Islet precursor cell (in vitro differentiated cells): Measurements from ENCODE around the gene KCTD11.
"Not testable (repeated sequence)": the region's sequence is repeated elsewhere in the genome, so short reads cannot be mapped to it uniquely, and the experiment has no call there.

Experiments used
- DNase-seq: peaks from one replicate; pipeline ENCODE4 v3.0.0-alpha.2; 2018

KCTD11 gene

DNA sequence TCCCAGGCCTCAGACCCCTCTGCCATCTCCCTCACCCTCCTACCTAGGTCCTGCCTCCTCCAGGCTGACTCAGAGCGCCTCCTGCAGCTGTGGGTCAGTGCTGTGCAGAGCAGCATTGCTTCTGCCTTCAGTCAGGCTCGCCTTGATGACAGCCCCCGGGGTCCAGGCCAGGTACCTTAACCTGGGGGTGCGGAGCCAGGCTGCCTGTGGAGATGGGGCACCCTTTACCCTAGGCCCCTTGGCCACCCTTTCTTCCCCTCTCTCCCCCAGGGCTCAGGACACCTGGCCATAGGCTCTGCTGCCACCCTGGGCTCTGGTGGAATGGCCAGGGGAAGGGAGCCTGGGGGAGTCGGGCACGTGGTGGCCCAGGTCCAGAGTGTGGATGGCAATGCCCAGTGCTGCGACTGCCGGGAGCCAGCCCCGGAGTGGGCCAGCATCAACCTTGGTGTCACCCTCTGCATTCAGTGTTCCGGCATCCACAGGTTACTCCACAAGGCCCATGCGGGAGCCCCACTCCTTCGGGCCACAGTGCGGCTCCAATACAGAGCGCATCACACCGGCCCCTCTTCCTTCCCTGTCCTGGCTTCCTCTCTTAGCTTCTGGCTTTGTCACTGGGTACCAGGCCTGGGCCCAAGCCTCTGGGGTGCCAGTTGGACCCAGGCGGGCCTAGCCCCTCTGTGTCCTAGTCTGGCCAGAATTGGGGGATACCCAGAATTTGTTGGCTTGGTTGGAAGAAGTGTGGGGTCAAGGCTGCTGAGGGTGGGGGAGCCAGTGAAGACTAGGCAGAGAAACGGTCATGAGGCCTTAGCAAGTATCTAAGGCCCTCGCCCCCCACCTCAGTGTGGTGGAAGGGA is 5.0 kb upstream of the KCTD11 start:
- no peak for DNase-seq

DNA sequence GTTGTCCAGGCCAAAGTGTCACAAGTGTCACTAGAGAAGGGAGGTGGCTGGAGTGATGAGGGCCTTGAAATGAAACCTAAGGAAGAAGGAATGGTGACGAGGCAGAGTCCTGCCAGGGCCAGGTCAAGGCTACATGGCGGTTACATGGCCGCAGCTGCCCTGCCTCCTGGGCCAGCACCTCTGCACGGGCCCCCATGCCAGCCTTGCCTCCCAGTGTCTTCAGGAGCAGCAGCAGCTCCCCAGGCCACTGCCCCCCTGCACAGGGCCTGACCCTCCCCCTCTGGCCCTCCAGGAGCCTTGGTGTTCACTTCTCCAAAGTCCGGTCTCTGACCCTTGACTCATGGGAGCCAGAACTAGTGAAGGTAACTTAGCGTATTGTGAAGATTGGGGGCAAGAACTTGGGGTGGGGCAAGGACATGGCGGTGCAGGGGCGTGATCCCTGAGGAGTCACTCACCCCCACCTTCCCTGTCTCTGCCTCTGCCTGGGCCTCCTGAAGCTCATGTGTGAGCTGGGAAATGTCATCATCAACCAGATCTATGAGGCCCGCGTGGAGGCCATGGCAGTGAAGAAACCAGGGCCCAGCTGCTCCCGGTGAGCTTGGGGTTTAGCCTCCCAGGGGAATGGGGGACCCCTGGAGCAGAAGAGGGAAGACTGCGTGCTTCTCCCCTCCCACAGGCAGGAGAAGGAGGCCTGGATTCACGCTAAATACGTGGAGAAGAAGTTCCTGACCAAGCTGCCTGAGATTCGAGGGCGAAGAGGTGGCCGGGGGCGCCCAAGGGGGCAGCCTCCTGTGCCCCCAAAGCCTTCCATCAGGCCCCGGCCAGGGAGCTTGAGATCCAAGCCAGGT is 4.1 kb upstream of the KCTD11 start:
- no peak for DNase-seq

DNA sequence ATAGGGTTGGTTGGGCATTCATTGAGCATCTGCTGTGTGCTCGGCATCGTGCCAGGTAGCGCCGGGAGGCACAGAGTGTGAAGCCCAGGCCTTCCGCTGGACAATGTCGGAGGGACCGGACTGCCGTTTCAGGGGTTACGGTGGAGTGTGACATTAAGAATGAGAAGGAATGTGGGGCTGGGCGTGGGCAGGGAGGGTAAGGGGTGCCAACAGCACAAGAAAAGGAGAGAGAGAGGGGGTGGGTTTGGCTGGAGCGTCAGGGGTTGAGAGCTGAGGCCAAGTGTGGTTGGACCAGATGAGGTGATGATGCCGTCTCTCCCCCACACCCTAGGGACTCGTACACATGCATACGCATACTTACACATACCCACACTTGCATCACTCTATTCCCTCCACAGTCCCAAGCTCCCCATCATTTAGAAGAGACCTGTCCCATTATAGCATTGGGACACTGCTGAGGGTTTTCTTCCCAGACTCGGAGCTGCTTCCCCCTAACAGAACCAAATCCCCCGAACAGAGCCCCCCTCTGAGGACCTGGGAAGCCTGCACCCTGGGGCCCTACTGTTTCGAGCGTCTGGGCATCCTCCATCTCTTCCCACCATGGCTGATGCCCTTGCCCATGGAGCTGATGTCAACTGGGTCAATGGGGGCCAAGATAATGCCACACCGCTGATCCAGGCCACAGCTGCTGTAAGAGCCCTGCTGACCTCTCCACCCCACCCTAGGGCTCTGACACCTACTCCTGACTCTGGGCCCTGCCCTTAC is 3.3 kb upstream of the KCTD11 start:
- DNase-seq = no peak

DNA sequence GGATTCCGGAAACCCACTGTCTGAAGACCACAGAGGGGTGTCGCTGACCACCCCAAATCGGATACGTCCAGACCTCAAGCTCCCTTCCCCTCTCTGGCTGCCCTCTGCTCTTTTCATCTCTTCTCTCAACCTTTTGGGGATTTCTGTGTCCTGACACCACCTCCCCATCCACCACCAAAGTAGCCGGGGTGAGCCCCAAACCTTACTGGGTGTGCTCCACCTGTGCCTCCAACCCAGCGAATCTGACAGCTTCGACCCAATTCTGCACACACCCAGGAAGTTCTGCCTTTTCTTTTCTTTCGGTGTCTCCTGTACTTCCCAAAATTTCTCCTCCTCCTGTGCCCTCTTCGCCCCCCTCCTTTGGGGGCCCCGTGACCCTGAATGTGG is 534 bp downstream of the KCTD11 start:
- peak; percentile 48 for DNase-seq

DNA sequence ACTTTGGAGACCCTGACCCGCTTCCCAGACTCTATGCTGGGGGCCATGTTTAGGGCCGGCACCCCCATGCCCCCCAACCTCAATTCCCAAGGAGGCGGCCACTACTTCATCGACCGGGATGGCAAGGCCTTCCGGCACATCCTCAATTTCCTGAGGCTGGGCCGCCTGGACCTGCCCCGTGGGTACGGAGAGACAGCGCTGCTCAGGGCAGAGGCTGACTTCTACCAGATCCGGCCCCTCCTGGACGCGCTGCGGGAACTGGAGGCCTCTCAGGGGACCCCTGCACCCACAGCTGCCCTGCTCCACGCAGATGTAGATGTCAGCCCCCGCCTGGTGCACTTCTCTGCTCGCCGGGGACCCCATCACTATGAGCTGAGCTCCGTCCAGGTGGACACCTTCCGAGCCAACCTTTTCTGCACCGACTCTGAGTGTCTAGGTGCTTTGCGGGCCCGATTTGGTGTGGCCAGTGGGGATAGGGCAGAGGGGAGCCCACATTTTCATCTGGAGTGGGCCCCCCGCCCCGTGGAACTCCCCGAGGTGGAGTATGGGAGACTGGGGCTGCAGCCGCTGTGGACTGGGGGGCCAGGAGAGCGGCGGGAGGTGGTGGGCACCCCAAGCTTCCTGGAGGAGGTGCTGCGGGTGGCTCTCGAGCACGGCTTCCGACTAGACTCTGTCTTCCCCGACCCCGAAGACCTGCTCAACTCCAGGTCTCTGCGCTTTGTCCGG is 1.1 kb downstream of the KCTD11 start:
- DNase-seq = peak; percentile 52

DNA sequence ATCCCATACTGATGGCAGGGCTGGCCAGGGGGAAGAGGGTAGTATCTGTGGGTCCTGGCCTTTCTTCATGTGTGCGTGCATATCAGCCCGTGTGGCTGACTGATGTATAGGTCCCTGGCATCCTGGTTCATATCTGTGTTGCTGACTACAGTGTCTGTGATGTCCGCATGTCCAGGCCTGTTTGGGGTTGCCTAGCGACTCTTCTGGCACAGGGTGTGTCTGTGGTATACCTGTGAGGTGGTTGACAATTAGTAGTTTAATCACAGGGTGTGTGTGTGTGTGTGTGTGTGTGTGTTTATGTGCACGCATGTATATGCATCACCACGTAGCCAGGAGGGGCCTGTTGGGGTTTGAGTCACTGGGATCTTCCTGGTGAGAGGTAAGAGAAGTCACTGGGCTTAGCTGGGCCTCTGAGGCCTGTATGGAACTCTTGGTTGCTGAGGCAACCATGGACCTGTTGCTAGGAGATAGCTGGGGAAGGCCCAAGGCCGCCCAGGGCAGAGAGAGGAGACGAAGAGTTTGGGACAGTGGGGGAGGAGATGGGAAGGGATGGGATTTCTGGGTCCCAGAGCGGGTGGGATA is 2.4 kb downstream of the KCTD11 start:
- DNase-seq = peak; percentile 69

DNA sequence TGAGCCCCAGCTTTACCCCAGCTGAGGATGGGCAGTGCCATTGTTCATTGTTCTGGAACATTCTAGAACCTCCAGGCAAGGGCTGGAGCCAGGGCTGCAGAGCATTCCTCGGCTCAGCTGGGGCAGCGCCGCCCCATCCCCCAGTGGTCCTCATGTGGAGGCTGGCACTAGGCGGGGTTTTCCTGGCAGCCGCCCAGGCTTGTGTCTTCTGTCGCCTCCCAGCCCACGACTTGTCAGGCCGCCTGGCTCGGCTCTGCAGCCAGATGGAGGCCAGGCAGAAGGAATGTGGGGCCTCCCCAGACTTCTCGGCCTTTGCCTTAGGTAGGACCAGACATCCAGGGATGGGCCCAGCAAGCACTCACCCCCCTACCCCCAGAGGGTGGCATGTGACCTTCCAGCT is 3.1 kb downstream of the KCTD11 start, which contains the start of gene TMEM95:
Gene TMEM95 (plus strand): TSS at position 104 of the 400 bp plus-strand sequence. CDS start 49 bp downstream, at position 153.
- DNase-seq = peak; percentile 61

DNA sequence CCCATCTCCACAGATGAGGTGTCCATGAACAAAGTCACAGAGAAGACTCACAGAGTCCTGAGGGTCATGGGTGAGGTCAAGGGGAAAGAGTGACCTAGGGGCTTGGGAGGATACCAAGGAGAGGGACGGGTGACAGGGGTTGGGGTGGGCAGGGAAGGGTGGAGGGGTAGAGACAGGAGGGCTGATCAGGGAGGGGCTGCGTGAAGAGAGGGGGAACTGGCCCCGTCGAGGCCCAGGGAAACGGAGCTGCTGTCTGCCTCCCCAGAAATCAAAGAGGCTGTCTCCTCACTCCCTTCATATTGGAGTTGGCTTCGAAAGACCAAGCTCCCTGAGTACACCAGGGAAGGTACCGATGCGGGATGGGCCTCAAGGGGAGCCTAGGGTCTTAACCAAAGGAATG is 3.6 kb downstream of the KCTD11 start:
- DNase-seq = no peak

DNA sequence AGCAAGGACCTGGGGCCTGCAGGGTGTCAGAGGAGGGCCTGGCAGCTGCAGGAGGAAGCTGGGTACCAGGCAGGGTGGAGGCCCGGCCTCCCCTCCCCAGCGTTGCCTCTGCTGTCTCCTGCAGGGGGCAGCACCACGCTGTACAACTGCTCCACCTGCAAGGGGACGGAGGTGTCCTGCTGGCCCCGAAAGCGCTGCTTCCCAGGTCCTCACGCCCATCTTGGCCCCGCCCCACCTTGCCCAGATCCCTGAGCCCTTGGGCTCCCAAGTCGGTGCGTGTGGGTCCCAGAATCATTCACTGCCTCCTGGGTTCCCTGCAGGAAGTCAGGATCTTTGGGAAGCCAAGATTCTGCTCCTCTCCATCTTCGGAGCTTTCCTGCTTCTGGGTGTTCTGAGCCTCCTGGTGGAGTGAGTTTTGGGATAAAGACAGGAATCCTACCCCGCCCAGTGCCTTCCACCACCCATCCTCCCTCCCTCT is 4.1 kb downstream of the KCTD11 start:
- peak; percentile 96 for DNase-seq

DNA sequence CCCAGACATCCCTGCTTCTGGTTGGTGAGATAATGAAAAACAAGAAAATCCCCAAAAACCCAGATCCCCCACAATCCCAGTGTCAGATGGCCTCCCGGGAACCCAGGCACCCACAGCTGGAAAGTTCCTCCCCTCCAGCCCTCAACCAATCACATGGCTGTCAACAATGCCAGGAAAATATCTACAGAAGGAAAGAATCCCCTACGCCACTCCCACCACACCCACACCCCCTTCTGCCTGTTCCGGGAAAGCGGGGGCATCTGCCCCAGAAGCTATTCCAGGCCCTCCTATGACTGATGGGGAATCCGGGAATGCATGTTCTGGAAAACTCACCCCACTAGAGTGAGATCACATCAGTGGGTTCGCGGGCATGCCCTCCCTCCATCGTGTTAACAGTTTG is 4.8 kb downstream of the KCTD11 start:
- DNase-seq = no peak

DNA sequence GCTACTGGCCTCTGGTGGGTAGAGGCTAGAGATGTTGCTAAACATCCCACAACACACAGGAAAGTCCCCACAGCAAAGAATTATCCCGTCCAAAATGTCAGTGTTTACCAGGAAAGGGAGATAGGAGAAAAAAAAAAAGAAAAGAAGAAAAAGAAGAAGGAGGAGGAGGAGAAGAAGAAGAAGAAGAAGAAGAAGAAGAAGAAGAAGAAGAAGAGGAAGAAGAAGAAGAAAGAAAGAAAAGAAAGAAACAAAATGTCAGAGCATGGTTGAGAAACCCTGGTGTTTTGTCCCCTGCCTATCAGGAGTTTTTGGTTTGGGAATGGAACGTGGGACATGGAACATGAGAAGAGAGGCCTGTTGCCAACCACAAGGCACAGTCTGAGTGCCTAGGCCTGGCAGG is 5.4 kb downstream of the KCTD11 start:
- DNase-seq = no peak

DNA sequence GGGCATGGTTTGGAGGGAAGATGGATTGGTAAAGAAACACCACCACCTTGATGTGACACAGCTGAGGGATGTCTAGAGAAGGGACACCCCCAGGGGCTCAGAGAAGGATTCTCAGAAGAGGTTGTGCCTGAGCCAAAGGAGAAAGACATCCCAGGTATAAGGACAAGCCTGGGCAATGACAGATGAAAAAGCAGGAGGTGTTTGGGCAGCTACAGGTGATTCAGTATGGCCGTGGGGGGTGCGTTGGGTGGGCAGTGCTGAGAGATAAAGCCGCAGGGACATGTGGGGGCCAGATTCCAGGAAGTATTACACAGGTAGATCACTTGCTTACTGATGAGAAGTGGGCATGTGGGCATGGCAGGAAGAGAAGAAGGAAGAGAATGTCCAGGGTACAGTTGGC is 9.9 kb downstream of the KCTD11 start:
- no peak for DNase-seq

DNA sequence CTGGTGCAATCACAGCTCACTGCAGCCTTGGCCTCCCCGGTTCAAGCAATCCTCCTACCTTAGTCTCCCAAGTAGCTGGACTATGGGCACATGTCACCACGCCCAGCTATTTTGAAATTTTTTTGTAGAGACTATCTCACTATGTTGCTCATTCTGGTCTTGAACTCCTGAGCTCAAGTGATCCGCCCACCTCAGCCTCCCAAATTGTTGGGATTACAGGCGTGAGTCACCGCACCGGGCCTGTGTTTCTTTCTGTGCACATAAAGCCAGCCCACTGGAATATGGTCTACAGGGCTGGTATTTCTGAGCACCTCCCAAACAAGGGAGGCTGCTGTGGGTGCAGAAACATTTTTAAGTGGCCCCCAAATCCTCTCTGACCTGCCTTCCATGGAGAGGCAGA is 11.3 kb downstream of the KCTD11 start:
- peak; percentile 76 for DNase-seq

DNA sequence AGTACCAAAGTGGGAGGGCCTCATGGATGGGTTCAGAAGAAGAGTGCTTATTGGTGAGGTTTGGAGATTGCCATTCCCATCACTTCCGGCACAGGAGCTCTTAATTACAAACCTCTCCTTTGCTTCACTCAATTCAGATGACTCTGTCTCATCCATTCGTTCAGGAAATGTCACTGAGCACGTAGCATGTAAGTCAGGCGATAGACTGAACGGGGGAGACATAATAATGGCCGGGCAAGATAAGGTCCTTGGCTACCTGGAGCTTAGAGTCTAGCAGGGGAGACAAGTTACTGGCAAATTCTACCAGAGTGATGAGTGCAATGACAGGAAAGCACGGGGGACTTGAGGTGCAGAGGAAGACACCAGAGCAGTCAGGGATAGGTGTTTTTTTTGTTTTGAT is 14.0 kb downstream of the KCTD11 start:
- DNase-seq = not testable (repeated sequence)

DNA sequence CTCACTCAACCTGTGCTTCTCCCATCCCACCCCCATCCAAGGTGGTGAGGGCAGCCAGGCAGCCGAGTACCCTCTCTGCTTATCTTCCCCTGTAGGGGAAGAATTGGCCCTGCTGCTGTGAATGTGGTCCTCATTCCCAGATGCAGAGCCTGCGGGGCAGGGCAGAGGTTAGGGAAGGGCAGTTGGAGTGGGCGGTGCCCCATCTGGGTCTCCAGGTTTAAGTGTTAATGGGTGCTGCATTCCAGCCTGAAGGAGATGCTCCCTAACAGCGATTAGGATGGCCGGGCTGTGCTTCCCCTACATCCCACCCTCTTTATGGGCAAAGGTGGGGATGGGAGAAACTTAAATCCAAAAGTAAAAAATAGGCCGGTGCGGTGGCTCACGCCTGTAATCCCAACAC is 15.1 kb downstream of the KCTD11 start:
- peak; percentile 50 for DNase-seq

DNA sequence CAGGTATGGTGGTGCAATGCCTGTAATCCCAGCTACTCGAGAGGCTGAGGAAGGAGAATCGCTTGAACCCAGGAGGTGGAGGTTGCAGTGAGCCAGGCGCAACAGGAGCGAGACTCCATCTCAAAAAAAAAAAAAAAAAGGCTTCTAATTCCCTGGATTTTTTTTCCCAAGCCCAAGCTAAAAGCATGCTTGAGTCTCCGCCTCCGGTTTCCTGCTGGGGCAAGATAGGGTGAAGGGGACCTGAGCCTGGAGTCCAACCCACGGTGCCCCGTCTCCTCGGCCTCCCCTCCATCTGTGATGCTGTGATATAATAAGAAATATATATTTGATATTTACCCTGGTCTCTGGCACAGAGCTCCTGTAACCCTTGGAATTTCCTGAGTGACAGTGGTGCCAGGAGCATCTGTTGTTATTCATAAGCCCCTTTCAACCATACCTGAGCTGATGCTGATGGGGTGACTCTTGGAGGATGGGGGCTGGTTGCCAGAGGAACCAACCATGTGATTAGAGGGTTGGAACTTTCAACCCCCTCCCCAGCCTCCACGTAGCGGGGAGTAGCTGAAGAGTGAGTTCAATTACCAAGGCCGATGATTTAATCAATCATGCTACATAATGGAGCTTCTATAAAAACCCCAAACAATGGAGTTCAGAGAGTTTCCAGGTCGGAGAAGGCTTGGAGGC is 16.1 kb downstream of the KCTD11 start:
- no peak for DNase-seq

DNA sequence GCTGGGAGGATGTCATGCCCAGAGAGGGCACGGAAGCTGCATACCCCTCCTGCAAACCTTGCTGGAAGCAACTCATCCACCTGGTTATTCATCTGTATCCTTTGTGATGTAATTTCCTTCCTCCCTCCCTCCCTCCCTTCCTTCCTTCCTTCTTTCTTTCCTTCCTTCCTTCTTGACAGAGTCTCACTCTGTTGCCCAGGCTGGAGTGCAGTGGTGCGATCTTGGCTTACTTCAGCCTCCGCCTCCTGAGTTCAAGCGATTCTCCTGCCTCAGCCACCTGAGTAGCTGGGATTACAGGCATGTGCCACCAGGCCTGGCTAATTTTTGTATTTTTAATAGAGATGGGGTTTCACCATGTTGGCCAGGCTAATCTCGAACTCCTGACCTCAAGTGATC is 16.6 kb downstream of the KCTD11 start:
- DNase-seq = not testable (repeated sequence)

DNA sequence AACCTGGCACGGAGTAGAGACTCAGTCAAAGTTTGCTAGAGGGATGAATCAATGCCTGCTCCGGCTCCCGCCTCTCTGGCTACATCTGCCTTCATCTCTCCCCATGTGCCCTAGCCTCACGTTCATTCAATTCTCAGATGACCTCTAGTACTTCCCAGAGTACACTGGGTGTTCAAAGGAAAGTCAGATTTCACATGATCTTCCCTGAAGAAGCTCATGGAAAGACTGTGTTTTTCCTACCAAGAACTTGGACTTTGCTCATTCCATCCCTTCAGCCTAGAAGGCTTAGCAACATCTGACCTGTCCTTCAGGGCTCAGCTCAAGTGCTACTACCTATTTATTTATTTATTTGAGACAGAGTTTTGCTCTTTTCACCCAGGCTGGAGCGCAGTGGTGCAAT is 17.9 kb downstream of the KCTD11 start:
- no peak for DNase-seq

DNA sequence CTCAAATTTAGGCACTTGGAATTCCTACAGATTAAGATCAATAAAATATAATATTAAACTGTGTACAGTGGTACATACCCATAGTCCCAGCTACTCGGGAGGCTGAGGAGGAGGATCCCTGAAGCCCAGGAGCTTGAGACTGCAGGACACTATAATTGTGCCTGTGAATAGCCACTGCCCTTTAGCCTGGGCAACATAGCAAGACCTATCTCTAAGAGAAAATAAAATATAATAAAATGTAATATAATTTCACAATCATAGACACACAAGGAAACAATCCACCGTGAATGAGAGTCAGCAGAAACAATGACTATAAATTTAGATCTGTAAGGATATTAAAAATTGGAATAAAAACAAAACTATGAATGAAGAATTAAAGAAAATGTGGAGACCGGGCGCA is 18.9 kb downstream of the KCTD11 start:
- no peak for DNase-seq

DNA sequence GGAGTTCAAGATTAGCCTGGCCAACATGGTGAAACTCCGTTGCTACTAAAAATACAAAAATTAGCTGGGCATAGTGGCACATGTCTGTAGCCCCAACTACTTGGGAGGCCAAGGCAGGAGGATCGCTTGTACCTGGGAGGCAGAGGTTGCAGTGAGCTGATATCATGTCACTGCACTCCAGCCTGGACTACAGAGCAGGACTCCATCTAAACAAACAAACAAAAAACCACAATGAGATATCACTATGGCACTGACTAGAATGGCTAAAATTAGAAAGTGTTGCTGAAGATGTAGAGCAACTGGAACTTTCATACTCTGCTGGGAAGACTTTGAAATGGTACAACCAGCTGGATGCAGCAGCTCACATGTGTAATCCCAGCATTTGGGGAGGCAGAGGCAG is 22.4 kb downstream of the KCTD11 start:
- no peak for DNase-seq

DNA sequence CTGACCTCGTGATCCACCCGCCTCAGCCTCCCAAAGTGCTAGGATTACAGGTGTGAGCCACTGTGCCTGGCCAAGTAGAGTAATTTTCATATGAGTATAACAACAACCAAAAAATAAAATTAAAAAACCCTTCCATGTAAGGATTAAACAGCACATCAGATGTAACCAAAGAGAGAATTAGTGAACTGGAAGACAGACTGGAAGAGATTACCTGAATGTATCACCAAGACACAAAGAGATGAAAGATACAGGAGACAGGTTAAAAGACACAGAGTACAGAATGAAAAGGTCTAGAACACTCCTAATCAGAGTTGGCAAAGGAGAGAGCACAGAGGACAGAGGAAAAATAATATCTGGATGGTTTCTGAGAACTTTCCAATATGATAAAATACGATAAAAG is 27.2 kb downstream of the KCTD11 start:
- DNase-seq = no peak
